Stimulated activated CD4-positive, alpha-beta T cell treated with anti-CD3 and anti-CD28 coated beads, Interleukin-15, amount 100 ng/mL, for 24 hours (primary cell): Measurements from ENCODE around the gene SLC35F6.
A peak's percentile ranks its signal among the peaks of the same experiment; 100 is the strongest.
"Not testable (repeated sequence)": the region's sequence is repeated elsewhere in the genome, so short reads cannot be mapped to it uniquely, and the experiment has no call there.

ENCODE experiments used
- DNase-seq: peaks from one replicate; pipeline ENCODE4 v3.0.0-alpha.2; 2020

The SLC35F6 gene

DNA sequence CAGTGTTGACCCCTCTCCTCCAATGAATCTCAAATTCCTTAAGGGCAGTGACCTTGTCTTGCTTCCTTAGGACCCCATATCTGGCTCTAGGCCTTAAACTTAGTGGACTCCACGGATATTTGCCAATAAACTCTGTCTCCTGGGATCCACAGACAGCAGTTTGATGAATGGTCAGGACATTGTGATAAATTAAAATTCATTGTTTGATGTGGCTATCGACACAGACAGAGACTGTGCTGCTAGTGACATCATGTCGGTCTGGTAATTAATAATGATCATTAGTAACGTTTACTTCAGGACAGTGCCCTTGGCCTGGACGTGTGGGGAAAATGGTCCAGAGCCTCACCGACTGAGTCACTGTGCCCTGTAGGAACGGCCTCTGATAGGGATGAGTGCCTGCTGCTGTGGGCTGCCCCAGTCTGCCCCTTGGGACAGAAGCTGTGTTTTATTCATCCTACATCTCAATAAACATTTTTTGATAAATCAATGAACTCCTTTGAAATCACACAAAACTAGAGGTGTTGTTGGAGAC lies 5.2 kb upstream of the SLC35F6 start:
- no peak for DNase-seq

- DNase-seq = no peak
Observed at GRCh38 chr2:26759845-26760244, 4.2 kb upstream of the SLC35F6 start.

DNA sequence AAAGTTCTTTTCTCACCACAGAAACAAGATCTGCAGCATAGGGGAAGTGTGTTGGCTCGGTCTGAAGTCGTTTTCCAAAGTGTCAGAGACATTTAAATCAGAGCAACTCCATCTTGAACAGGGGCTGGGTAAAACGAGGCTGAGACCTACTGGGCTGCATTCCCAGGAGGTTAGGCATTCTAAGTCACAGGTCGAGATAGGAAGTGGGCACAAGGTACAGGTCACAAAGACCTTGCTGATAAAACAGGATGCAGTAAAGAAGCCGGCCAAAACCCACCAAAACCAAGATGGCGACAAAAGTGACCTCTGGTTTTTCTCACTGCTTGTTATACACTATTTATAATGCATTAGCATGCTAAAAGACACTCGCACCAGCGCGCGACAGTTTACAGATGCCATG lies 3.1 kb upstream of the SLC35F6 start:
- not testable (repeated sequence) for DNase-seq

DNA sequence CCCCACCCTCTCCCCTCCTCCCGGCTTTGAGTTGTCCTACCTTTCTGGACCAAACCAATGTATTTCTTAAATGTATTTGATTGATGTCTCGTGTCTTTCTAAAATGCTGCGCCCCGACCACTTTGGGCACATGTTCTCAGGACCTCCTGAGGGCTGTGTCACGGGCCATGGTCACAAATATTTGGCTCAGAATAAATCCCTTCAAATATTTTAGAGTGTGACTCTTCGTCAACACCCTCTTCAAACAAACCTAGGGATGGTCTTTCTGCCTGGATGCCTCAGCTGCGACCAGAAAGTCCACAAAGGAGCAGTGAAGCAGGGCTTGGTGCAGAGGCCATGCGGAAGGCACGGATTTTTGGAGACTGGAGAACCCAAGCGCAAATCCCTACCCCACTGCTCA lies 1.1 kb upstream of the SLC35F6 start:
- no peak for DNase-seq

DNA sequence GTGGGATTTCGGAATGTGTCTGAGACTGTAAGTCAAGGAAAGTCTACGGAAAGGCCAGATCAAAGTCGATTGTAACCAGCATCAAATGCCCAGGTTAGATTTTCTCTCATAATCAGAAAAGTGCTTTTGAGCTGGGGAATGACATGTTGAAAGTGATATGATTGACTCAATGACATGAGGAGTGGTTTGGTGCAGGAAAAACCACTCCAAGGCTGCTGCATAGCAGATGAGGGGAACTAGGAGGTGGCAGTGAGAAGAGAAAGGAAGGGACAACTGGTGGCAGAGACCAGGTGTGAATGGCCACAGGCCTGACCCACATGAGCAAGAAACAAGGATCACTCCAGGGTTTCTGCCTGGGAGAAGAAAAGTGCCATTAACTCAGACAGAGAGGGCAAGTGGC lies 822 bp downstream of the SLC35F6 start:
- no peak for DNase-seq

- no peak for DNase-seq
Observed at GRCh38 chr2:26765475-26766200, 1.6 kb downstream of the SLC35F6 start.

GRCh38 chr2:26767129-26767528 lies 3.0 kb downstream of the SLC35F6 start:
- no peak for DNase-seq

GRCh38 chr2:26767894-26768487 lies 3.9 kb downstream of the SLC35F6 start:
- DNase-seq = no peak

GRCh38 chr2:26768759-26769088 lies 4.6 kb downstream of the SLC35F6 start:
- DNase-seq = no peak

DNA sequence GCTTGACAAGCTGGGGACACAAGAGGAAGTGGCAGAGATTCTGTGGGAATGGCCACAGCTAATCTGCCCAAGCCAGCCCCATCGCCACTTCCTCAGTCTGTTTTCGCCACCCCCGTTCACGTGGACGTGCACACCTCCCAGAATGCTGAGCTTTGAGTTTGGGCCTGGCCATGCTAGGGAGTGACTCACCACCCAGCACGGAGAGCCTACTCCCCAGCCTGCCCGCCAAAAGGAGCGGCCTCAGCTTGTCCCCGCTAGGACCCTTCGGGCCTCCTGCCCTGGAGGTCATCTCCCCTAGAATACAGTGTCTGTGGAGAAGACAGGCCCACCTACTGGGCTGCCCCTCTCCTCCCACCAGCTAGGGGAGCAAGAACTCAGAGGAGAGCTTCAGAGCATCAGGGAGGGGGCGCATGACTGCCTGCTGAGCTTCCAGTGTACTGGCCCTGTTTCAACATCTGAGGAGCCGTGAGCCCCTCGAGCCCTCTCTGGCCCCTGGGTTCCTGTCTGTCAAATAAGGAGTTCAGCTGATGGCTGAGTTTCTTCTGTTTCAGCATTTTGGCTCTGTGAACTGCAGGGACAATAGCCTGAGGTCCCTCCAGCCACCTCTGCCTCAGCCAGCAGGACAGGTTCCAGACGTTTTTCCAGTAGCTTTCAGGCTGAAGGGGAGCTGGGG lies 5.1 kb downstream of the SLC35F6 start:
- peak; percentile 20 for DNase-seq

DNA sequence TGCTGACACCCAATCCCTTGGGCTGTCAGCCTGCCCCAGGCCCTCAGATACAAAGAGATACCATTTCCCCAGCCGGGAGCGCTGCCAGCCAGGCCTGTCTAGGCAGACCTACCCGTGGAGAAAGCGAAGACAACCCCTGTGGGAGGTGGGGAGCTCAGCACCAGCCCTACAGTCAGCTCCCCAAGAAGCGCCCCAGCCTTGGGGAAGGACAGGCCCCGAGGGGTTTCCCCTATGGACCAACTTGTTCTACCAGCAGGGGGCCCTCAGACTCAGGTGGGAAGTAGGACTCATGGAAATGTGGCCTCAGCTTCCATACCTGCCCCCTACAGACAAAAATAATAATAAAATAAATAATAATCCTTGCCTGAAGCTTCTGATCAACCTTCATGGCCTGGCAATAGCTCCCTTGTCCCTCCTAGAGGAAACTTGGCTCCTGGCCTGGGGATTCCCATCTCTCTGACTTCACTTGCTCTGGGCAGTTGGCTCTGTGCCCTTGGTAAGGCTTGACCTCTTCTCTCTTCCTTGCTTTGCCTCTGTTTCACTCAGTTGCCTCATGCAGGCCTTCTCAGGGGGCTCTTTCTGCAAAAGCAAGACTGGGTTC lies 7.0 kb downstream of the SLC35F6 start:
- peak; percentile 56 for DNase-seq

DNA sequence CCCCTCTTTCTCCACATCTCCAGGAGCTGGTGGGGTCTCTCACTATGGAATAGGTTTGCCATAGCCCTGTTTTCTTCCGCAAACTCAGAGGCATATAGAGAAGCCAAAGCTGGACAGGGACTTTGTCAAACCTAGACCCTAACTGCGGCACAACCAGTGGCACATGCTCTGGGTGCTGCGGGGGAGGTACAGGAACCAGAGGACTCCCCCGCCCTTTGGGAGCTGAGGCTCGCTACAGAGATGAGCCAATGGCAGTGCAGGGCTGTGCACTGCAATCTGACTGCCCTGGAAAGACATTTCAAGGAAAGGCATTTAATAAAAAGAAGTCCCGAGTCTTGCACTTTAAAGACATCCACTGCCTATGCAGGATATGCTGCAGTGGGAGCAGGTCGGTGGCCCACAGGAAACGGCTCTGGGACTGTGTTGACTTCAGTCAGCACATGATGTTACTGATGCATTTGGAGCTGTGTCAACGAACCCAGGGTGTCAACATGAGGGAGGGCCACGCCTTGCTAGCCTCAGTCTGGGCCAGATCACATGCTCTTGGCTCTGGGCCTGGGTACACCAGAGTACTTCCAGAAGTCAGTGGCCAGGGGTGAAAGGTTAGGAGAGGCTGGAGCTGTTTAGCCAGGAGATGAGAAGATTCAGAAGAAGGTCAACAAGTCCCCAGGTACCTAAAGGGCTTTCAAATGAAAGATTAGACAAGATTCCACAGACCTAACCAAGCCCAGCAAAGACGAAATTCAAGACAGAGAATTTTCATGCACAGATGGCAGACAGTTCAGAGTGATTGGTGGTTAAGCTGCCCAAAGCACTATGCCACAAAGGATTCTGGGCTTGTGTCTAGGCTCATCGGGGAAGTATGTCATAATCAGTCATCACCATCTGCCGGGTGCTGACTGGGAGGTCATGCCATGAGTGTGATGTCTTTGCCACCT lies 8.2 kb downstream of the SLC35F6 start:
- peak; percentile 13 for DNase-seq

GRCh38 chr2:26776195-26776800 lies 12.2 kb downstream of the SLC35F6 start:
- DNase-seq = no peak

- no peak for DNase-seq
Observed at GRCh38 chr2:26778098-26778497, 14.0 kb downstream of the SLC35F6 start.

GRCh38 chr2:26778507-26778906 lies 14.4 kb downstream of the SLC35F6 start:
- DNase-seq = peak; percentile 14

DNA sequence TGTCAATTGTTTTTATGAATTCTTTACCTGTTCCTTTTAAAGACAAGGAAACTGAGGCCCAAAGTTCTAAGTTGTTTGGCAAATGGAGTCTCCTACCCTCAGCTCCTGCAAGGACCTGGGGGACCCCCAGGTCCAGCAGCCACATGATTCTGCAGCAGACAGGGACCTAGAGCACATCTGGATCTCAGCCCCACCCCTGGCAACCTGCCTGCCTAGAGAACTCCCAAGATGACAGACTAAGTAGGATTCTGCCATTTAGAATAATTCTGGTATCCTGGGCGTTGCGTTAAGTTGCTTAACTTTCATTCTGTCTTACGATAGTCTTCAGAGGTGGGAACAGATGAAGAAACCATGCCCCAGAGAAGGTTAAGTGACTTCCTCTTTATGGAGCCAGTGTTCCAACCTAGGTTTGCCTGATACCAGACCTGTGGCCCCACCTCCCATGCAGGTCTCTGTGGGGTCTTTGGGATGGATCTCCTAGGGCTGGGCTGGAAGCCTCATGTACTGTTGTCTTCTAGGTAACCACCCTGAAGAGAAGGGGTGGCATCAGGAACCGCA lies 16.2 kb downstream of the SLC35F6 start:
- DNase-seq = no peak

DNA sequence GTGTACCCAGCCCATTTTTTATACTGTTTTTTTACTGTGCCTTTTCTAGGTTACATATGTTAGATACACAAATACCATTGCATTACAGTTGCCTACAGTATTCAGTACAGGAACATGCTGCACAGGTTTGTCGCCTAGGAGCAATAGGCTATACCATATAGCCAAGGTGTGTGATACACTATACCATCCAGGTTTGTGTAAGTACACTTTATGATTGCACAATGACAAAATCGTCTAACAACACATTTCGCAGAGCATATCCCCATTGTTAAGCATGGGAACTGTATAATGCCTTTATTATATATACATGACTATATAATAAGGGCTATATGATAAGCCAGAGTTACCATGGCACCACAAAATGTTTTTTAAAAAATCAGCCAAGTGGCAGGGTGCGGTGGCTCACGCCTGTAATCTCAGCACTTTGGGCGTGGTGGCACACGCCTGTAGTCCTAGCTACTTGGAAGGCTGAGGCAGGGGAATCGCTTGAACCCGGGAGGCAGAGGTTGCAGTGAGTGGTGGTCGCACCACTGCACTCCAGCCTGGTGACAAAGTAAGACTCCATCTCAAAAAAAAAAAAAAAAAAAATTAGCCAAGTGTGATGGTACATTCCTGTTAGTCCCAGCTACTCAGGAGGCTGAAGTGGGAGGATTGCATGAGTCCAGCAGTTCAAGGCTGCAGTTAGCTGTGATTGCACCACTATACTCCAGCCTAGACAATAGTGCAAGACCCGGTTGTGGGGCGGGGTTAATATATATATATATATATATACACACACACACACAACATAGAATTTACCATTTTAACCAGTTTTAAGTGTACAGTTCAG lies 19.0 kb downstream of the SLC35F6 start:
- no peak for DNase-seq

- DNase-seq = no peak
Observed at GRCh38 chr2:26784570-26785234, 20.6 kb downstream of the SLC35F6 start.

DNA sequence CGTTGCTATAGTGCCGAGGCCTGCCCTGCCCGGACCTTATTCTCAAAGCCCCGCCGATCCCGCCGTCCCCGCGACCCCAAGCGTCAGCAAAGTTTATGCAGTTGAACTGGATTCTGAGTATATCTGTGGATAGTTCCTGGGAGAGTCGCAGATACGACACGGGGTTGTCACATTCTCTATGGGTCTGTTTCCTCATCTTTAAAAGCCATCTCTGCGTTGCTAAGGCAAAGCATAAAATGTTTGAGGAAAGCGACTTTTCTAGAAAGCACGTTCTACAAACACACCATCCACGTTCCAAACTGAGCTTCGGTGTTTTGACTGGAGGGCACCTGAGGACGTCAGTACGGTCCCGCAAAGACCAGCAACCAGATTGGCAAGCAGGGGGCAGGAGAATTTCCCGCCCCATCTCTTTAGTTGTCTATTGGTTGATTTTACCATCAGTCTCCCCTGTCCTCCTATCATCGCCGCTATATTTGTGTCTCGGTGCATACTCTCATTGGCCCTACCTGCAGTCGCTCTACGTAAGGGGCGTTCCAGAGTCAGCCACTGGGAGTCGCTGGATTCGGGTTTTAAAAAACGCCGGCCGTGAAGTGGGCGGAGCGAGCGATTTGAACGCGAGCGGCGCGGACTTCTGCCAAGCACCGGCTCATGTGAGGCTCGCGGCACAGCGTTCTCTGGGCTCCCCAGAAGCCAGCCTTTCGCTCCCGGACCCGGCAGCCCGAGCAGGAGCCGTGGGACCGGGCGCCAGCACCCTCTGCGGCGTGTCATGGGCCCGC lies 21.5 kb downstream of the SLC35F6 start, which contains the start of gene CENPA:
TSS of gene CENPA (plus strand) at position 626 of the 776 bp plus-strand sequence. CDS start at position 767, 141 bp downstream.
- peak; percentile 97 for DNase-seq
